Coronary artery (tissue), 2 donors: ENCODE results near the gene EEF1AKMT2.

ENCODE experiments used
- DNase-seq: peaks from one replicate; pipeline ENCODE4 v3.0.0-alpha.2; 2017; ENCODE audit warnings: low spot score
- H3K27ac ChIP-seq, 2 donors: fragments of 200-600 bp; sonication (generic); one replicate each; pipeline ENCODE4 v1.5.1; 2016 to 2019
- H3K4me3 ChIP-seq: fragments of 200-600 bp; sonication (generic); 2 replicates; pipeline ENCODE4 v1.5.1; 2016; ENCODE audit warnings: mild to moderate bottlenecking, moderate library complexity
- TF ChIP-seq, protein P1 (sequence below): fragments of 200-600 bp; sonication (generic); IDR thresholded peaks from one replicate; pipeline ENCODE4 v1.5.1; 2019; ENCODE audit warnings: antibody characterized with exemption

EEF1AKMT2 gene

DNA sequence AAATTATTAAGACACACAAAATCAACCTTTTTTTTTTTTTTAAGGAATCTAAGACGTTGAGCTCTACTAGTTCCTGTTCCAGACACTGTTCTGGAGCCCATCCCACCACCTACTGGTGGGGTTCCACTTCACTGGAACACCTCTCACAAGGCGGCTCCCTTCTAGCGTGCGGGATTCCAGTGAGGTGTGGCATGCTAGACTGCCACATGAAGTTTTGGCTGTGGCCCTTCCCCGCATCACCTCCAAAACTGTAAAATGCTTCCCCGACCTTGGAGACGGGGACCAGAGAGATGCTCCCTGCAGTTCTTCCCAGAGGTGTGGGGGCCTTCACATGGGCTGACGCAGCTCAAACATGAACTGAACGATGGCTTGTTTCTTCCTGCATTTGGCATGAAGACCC is 60.1 kb downstream of the EEF1AKMT2 start:
- TF ChIP-seq, protein P1, sequence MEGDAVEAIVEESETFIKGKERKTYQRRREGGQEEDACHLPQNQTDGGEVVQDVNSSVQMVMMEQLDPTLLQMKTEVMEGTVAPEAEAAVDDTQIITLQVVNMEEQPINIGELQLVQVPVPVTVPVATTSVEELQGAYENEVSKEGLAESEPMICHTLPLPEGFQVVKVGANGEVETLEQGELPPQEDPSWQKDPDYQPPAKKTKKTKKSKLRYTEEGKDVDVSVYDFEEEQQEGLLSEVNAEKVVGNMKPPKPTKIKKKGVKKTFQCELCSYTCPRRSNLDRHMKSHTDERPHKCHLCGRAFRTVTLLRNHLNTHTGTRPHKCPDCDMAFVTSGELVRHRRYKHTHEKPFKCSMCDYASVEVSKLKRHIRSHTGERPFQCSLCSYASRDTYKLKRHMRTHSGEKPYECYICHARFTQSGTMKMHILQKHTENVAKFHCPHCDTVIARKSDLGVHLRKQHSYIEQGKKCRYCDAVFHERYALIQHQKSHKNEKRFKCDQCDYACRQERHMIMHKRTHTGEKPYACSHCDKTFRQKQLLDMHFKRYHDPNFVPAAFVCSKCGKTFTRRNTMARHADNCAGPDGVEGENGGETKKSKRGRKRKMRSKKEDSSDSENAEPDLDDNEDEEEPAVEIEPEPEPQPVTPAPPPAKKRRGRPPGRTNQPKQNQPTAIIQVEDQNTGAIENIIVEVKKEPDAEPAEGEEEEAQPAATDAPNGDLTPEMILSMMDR, result no peak
- H3K27ac ChIP-seq, result peak overlapping the region in 1 of 2 donors; percentile 75
- DNase-seq, result no peak
- no peak overlapping the region for H3K4me3 ChIP-seq

DNA sequence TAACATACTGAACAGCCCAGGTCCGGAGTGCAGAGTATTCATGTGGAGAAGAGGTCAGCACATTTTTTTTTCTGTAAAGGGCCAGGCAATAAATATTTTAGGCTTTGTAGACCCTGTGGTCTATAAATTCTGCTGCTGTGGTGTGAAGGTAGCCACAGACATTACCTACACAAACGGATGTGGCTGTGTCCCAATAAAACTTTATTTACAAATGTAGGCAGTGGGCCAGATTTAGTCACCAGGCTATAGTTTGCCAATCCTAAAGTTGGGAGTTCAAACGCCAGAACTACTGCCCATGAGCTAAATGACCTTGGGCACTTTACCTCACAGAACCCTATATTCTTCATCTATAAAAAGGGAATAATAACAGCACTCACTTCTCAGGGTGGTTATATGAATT is 60.9 kb downstream of the EEF1AKMT2 start:
- Histone ChIP-seq H3K4me3 (no peak overlapping the region), H3K27ac (peak overlapping the region in 1 of 2 donors; percentile 1)
- DNase-seq, result no peak
- TF ChIP-seq, protein P1, result no peak

DNA sequence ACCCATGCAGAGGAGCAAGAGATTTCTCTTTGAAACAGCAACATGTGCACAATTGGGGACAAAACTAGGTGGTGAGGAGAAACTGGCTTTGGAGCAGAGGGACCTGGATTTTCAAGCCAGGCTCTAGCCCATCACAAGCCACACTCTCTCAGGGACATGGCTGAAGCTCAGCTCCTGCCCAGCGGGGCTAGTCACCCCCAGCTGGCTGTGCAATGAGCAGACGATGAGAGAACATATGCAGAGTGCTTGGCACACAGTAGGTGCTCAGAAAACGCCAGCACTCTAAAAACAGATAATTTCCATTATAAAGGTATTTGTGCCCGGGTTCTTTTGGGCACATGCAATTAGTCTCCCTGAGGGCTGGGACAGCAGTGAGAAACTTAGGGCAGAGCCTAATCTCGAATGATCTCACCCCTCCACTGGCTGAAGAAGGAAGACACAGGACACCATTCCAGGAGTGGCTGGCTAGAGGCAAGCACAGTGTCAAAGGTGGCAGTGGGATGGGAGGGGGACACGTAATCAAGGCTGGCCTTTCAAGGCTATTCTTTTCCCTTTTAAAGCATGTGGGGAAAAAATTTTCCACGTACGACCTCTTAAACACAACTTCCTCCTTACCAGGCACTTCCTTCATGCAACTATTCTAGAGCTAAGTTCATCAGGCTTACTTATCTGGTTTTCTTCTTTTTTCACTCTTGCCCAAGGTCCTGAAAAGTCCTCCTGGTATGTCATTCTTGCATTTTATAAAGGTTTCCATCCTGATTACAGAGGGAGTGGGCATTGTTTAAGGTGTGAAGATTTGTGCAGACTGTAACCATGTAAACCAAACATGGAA is 62.6 kb downstream of the EEF1AKMT2 start:
- TF ChIP-seq, protein P1, result no peak
- Histone ChIP-seq H3K4me3 (no peak overlapping the region), H3K27ac (peak overlapping the region; percentile 34 to 82)
- no peak for DNase-seq

DNA sequence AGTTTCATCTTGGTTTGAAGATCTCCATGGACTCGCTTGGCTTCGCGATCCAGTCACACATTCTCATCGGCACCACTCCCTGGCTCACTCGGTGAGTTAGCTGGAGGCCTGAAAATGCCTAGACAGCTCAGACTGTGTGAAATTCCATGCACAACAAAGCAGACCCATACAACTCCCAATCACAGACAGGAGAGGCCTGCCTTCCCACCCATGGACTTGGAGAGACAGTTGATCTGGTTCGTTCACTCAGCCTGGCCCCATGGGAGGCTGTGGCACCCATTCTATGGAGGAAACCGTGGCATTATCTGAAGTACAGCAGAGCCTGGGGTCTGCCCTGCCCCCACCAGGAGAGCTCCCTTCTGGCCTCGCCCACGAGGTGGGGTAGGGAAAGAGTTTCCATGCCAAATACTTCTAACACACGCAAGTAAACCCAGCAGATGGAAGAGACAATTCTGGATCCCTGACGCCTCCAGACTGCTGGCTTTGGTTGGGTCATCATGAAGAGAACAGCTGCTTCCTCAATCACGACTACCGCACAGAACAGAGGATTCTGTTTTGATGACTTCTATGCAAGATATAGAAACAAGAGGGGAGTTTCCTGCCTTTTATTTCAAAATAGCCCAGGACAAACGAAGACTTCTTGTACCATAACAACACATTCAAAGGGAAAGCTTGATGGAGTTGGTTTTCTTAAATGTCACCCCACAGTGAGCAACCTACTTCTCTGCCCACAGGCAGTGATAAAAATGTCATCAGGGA is 63.4 kb downstream of the EEF1AKMT2 start:
- DNase-seq, result no peak
- Histone ChIP-seq H3K4me3 (no peak overlapping the region), H3K27ac (peak overlapping the region; percentile 34 to 82)
- TF ChIP-seq, protein P1, result no peak

DNA sequence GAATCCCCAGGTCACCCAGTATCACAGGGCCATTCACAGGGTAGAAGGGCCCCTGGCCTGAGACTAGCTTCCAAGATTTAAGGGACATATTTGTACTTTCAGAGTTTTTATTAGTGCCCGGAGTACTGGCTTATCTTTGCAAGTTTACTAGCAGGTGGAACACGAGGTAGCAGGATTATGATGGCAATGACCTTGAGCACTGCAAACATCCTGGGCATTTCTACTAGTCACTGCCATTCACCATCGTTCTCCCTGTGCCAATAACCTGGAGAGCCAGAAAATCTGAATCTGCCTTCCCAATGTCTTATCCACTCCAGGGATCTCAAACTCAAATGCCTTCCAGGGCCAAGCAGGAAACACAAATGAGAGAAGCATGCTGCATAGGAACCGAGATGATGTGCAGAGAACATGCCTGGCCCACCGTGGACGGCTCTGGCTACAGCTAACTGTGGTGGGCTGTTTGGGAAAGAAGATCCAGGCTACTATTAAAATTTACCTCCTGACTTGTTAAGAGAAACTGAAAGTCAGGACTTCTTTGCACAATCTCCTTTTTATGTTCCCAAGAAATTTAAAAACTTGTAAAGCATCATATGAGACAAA is 64.2 kb downstream of the EEF1AKMT2 start:
- TF ChIP-seq, protein P1, result no peak
- no peak for DNase-seq
- peak overlapping the region; percentile 34 to 82 for H3K27ac ChIP-seq
- no peak overlapping the region for H3K4me3 ChIP-seq

DNA sequence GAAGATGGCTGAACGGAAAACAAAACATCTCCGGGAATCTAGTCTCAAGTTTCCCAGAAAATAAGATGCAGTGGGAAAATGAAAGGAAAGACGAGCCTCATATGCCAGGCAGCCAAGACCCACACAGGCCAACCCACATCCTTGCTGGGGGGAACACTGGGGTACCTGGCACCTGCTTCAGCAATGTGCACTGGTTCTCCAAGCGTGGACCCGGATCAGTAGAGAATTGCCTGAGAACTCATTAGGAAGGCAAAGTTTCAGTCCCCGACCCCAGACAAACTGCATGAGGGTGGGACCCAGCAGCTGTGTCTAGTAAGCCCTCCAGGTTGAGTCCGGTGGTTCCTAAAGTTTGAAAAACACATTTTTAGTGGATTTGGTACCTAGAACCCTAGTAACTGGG is 65.9 kb downstream of the EEF1AKMT2 start:
- DNase-seq, result peak; percentile 43
- H3K27ac ChIP-seq, result no peak overlapping the region
- TF ChIP-seq, protein P1, result no peak

More for the DNA sequence above, 65.9 kb downstream of the EEF1AKMT2 start:
- no peak overlapping the region for H3K4me3 ChIP-seq
